ENCODE data around the gene OTUD1. TPM values are rescaled to one million over a fixed set of nuclear protein-coding genes. Genes with fewer than 3 reads are reported as not detected.

OTUD1 gene
- polyA plus RNA-seq, 1 donor (not counting 4 experiments of a cell fraction or from before 2014, with no cell fraction given): 4.7 TPM

DNA sequence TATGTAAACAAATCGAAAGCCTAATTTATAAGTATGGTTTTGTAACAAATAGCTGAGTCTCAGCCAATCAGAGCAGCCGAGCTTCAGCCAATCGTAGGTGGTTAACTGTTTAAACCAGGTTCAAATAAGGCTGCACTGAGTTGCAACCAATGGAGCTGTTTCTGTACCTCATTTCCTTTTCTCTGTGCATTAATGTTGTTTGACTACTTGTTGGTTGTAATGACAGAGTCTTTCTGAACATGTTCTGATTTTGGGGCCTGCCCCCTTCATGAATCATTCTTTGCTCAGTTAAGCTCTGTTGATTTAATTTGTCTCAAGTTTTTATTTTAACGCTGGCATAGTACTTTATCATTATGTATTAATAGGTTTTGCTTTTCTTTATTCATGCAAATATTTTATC lies 14.6 kb downstream of the OTUD1 start:
- H4K20me1 ChIP-seq (ENCODE audit: control insufficient read depth, extremely low read depth, insufficient read depth, low read length): no peaks in the 10 kb centered on the region
- H3K36me3 ChIP-seq (ENCODE audit: control insufficient read depth in 2 of 2, extremely low read depth in 1 of 2, insufficient read depth in 2 of 2, low read length in 2 of 2): no peaks in the 10 kb centered on the region
- H3K9me3 ChIP-seq (ENCODE audit: control insufficient read depth, low read depth, low read length): no peaks in the 10 kb centered on the region
- no peak overlapping the region for H3K4me3 ChIP-seq (ENCODE audit: control insufficient read depth in 2 of 3, extremely low read depth in 1 of 3, insufficient read depth in 2 of 3, low read depth in 1 of 3, low read length in 3 of 3)
- H3K9me1 ChIP-seq (ENCODE audit: control insufficient read depth, extremely low read depth, insufficient read depth, low read length): no peaks in the 10 kb centered on the region
- dilution Hi-C loops (cut with MboI; ENCODE audit: extremely low pct_ligation_motif_present, low sequenced_read_pairs): no loop called here
- no peaks in the 10 kb centered on the region for H3K79me2 ChIP-seq (ENCODE audit: control insufficient read depth, insufficient read depth, low read length)
- H2AFZ ChIP-seq (ENCODE audit: control insufficient read depth, low read length): no peak overlapping the region
- TF ChIP-seq EZH2 (IDR thresholded peaks at IDR 0.05; ENCODE audit: low read length): no peak
- TF ChIP-seq, protein P1, sequence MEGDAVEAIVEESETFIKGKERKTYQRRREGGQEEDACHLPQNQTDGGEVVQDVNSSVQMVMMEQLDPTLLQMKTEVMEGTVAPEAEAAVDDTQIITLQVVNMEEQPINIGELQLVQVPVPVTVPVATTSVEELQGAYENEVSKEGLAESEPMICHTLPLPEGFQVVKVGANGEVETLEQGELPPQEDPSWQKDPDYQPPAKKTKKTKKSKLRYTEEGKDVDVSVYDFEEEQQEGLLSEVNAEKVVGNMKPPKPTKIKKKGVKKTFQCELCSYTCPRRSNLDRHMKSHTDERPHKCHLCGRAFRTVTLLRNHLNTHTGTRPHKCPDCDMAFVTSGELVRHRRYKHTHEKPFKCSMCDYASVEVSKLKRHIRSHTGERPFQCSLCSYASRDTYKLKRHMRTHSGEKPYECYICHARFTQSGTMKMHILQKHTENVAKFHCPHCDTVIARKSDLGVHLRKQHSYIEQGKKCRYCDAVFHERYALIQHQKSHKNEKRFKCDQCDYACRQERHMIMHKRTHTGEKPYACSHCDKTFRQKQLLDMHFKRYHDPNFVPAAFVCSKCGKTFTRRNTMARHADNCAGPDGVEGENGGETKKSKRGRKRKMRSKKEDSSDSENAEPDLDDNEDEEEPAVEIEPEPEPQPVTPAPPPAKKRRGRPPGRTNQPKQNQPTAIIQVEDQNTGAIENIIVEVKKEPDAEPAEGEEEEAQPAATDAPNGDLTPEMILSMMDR (optimal IDR thresholded peaks at IDR 0.05 in 1 of 3, IDR thresholded peaks at IDR 0.05 in 1 of 3, conservative IDR thresholded peaks at IDR 0.05 in 1 of 3; ENCODE audit: extremely low read depth in 1 of 3, insufficient read depth in 2 of 3, low read length in 3 of 3): no peak
- no peak overlapping the region for H3K27ac ChIP-seq (ENCODE audit: control insufficient read depth, insufficient read depth, low read length)
- no peak for FAIRE-seq
- no peaks in the 10 kb centered on the region for H3K27me3 ChIP-seq (ENCODE audit: control insufficient read depth, extremely low read depth, insufficient read depth, low read length)
- H3K4me1 ChIP-seq (ENCODE audit: control insufficient read depth, extremely low read depth, insufficient read depth, low read length): no peaks in the 10 kb centered on the region
- no peak overlapping the region for H3K9ac ChIP-seq (ENCODE audit: control insufficient read depth, extremely low read depth, insufficient read depth, low read length)
- no peak overlapping the region for H3K4me2 ChIP-seq (ENCODE audit: control insufficient read depth, extremely low read depth, insufficient read depth, low read depth, low read length)
- DNase-seq (ENCODE audit: low read depth, low spot score): no peak

DNA sequence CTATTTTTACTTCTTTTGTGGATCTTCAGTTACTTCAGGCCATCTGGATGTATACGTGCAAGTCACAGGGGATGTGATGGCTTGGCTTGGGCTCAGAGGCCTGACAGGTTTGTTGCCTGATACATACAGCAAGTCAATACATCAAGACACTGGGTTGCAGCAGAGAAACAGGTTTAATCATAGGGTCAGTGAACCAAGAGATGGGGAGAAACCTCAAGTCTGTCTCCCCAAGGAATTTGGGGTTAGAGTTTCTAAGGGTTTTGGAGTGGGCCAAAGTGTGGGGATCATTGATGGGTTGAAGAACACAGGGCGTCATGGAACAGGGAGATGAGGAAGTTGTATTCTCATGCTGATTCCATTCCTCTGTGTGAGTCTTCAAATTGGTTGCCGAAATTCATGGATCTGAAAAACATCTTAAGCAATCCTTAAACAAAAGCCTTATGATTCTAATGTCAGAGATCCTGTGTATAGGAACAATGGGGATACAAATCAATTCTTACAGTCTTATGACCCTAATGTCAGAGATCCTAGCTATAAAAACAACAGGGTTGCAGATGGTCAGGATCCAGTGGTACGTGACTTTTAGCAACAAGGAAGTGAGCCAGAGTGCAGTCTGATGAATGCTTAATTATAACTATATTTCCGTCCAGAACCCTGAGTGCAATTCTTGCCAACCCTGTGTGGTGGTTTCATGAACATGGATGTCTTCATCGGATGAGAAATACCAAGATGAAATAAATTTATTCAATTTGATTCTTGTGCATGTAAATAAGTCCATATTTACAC lies 18.9 kb downstream of the OTUD1 start:
- H3K4me3 ChIP-seq (ENCODE audit: control insufficient read depth in 2 of 3, extremely low read depth in 1 of 3, insufficient read depth in 2 of 3, low read depth in 1 of 3, low read length in 3 of 3): no peak overlapping the region
- no peaks in the 10 kb centered on the region for H3K36me3 ChIP-seq (ENCODE audit: control insufficient read depth in 2 of 2, extremely low read depth in 1 of 2, insufficient read depth in 2 of 2, low read length in 2 of 2)
- no peak overlapping the region for H2AFZ ChIP-seq (ENCODE audit: control insufficient read depth, low read length)
- no peaks in the 10 kb centered on the region for H3K79me2 ChIP-seq (ENCODE audit: control insufficient read depth, insufficient read depth, low read length)
- TF ChIP-seq, protein P1 (optimal IDR thresholded peaks at IDR 0.05 in 1 of 3, IDR thresholded peaks at IDR 0.05 in 1 of 3, conservative IDR thresholded peaks at IDR 0.05 in 1 of 3; ENCODE audit: extremely low read depth in 1 of 3, insufficient read depth in 2 of 3, low read length in 3 of 3): no peak
- TF ChIP-seq EZH2 (IDR thresholded peaks at IDR 0.05; ENCODE audit: low read length): no peak
- no peak overlapping the region for H3K9ac ChIP-seq (ENCODE audit: control insufficient read depth, extremely low read depth, insufficient read depth, low read length)
- no peaks in the 10 kb centered on the region for H3K9me1 ChIP-seq (ENCODE audit: control insufficient read depth, extremely low read depth, insufficient read depth, low read length)
- H3K27me3 ChIP-seq (ENCODE audit: control insufficient read depth, extremely low read depth, insufficient read depth, low read length): no peaks in the 10 kb centered on the region
- FAIRE-seq: peak; percentile 57
- no peaks in the 10 kb centered on the region for H3K9me3 ChIP-seq (ENCODE audit: control insufficient read depth, low read depth, low read length)
- H3K4me2 ChIP-seq (ENCODE audit: control insufficient read depth, extremely low read depth, insufficient read depth, low read depth, low read length): no peak overlapping the region
- no peaks in the 10 kb centered on the region for H4K20me1 ChIP-seq (ENCODE audit: control insufficient read depth, extremely low read depth, insufficient read depth, low read length)
- no peaks in the 10 kb centered on the region for H3K4me1 ChIP-seq (ENCODE audit: control insufficient read depth, extremely low read depth, insufficient read depth, low read length)
- dilution Hi-C loops (cut with MboI; ENCODE audit: extremely low pct_ligation_motif_present, low sequenced_read_pairs): no loop called here
- DNase-seq (ENCODE audit: low read depth, low spot score): no peak
- no peak overlapping the region for H3K27ac ChIP-seq (ENCODE audit: control insufficient read depth, insufficient read depth, low read length)
